D341Med (cell line): ENCODE measurements around the gene SMG1.
A peak's percentile ranks its signal among the peaks of the same experiment; 100 is the strongest.
"Not testable (repeated sequence)": the region's sequence is repeated elsewhere in the genome, so short reads cannot be mapped to it uniquely, and the experiment has no call there.

ENCODE experiments used
- DNase-seq: peaks from one replicate; pipeline ENCODE4 v3.0.0; 2012; ENCODE audit warnings: low spot score

Gene SMG1

GRCh38 chr16:18933501-18933900 is 7.3 kb upstream of the SMG1 start:
- no peak for DNase-seq

- DNase-seq, result no peak
Observed at GRCh38 chr16:18932243-18932987, 6.2 kb upstream of the SMG1 start.

GRCh38 chr16:18931756-18932155 is 5.5 kb upstream of the SMG1 start:
- DNase-seq, result no peak

- not testable (repeated sequence) for DNase-seq
Observed at GRCh38 chr16:18930095-18930494, 3.9 kb upstream of the SMG1 start.

GRCh38 chr16:18928073-18928472 is 1.9 kb upstream of the SMG1 start:
- DNase-seq, result not testable (repeated sequence)

GRCh38 chr16:18925215-18925985 is 808 bp downstream of the SMG1 start:
- DNase-seq, result peak; percentile 45

GRCh38 chr16:18923935-18924334 is 2.3 kb downstream of the SMG1 start:
- DNase-seq, result not testable (repeated sequence)

GRCh38 chr16:18923124-18923523 is 3.1 kb downstream of the SMG1 start:
- DNase-seq, result not testable (repeated sequence)

- not testable (repeated sequence) for DNase-seq
Observed at GRCh38 chr16:18909585-18909984, 16.6 kb downstream of the SMG1 start.

GRCh38 chr16:18908716-18909115 is 17.5 kb downstream of the SMG1 start:
- DNase-seq, result not testable (repeated sequence)

- not testable (repeated sequence) for DNase-seq
Observed at GRCh38 chr16:18902778-18903177, 23.4 kb downstream of the SMG1 start.

- DNase-seq, result not testable (repeated sequence)
Observed at GRCh38 chr16:18902044-18902443, 24.2 kb downstream of the SMG1 start.

- not testable (repeated sequence) for DNase-seq
Observed at GRCh38 chr16:18901194-18901593, 25.0 kb downstream of the SMG1 start.

- DNase-seq, result not testable (repeated sequence)
Observed at GRCh38 chr16:18884456-18884855, 41.8 kb downstream of the SMG1 start.

GRCh38 chr16:18877734-18878133 is 48.5 kb downstream of the SMG1 start:
- DNase-seq, result not testable (repeated sequence)

- not testable (repeated sequence) for DNase-seq
Observed at GRCh38 chr16:18877259-18877658, 48.9 kb downstream of the SMG1 start.

GRCh38 chr16:18876301-18876700 is 49.9 kb downstream of the SMG1 start:
- not testable (repeated sequence) for DNase-seq

GRCh38 chr16:18869043-18869771 is 57.0 kb downstream of the SMG1 start:
- not testable (repeated sequence) for DNase-seq

GRCh38 chr16:18866277-18866823 is 59.9 kb downstream of the SMG1 start:
- DNase-seq, result not testable (repeated sequence)

GRCh38 chr16:18862891-18863290 is 63.3 kb downstream of the SMG1 start:
- not testable (repeated sequence) for DNase-seq

GRCh38 chr16:18855196-18855595 is 71.0 kb downstream of the SMG1 start:
- no peak for DNase-seq

- DNase-seq, result no peak
Observed at GRCh38 chr16:18853694-18854093, 72.5 kb downstream of the SMG1 start.
